GM23338 (cell line): ENCODE measurements around the gene MMAB. TPM values are rescaled to one million over a fixed set of nuclear protein-coding genes. Genes with fewer than 3 reads are reported as not detected.

Source experiments
- ATAC-seq: fragments of 200-7000 bp; cut with Tn5 transposase; 3 replicates; pipeline ENCODE4 v1.9.1; 2020
- DNase-seq: peaks from one replicate; pipeline ENCODE4 v3.0.0-alpha.2; 2015; ENCODE audit warnings: low spot score
- H2AFZ ChIP-seq: fragments of 200-600 bp; sonication (generic); 2 replicates; pipeline ENCODE4 v1.8.0; 2016; ENCODE audit warnings: antibody characterized with exemption, mild to moderate bottlenecking, moderate library complexity
- H3F3A ChIP-seq: fragments of 200-600 bp; sonication (generic); replicated peaks from 2 replicates; pipeline ENCODE4 v1.8.0; 2017; ENCODE audit warnings: antibody characterized with exemption, mixed run types, low read depth
- H3K27ac ChIP-seq: fragments of 200-600 bp; sonication (generic); 2 replicates; pipeline ENCODE4 v1.6.1; 2016; ENCODE audit warnings: low read depth
- H3K27me3 ChIP-seq: fragments of 200-600 bp; sonication (generic); 2 replicates; pipeline ENCODE4 v1.8.0; 2016; ENCODE audit warnings: mild to moderate bottlenecking, mixed run types, moderate library complexity; ENCODE audit not compliant: insufficient read depth
- H3K36me3 ChIP-seq: fragments of 200-600 bp; sonication (generic); 2 replicates; pipeline ENCODE4 v1.8.0; 2016; ENCODE audit warnings: mild to moderate bottlenecking; ENCODE audit not compliant: insufficient read depth
- H3K4me1 ChIP-seq: fragments of 200-600 bp; sonication (generic); 2 replicates; pipeline ENCODE4 v1.8.0; 2016; ENCODE audit warnings: mild to moderate bottlenecking, moderate library complexity; ENCODE audit not compliant: insufficient read depth
- H3K4me2 ChIP-seq: fragments of 200-600 bp; sonication (generic); 2 replicates; pipeline ENCODE4 v1.7.1; 2017; ENCODE audit warnings: mixed run types
- H3K4me3 ChIP-seq: fragments of 200-600 bp; sonication (generic); 2 replicates; pipeline ENCODE4 v1.6.1; 2016; ENCODE audit warnings: mixed run types
- H3K79me2 ChIP-seq: fragments of 200-600 bp; sonication (generic); replicated peaks from 2 replicates; pipeline ENCODE4 v1.8.0; 2017; ENCODE audit warnings: mild to moderate bottlenecking; ENCODE audit not compliant: insufficient read depth
- H3K9me2 ChIP-seq: fragments of 200-600 bp; sonication (generic); 2 replicates; pipeline ENCODE4 v1.8.0; 2017; ENCODE audit not compliant: insufficient read depth
- H4K20me1 ChIP-seq: fragments of 200-600 bp; sonication (generic); replicated peaks from 2 replicates; pipeline ENCODE4 v1.8.0; 2017; ENCODE audit warnings: mild to moderate bottlenecking; ENCODE audit not compliant: insufficient read depth
- H3K27ac Mint-ChIP-seq: 2 replicates; pipeline ENCODE4 v1.8.0; 2020; ENCODE audit warnings: inconsistent platforms, mild to moderate bottlenecking, moderate library complexity, mixed read lengths
- H3K27me3 Mint-ChIP-seq: 3 replicates; pipeline ENCODE4 v1.8.0; 2022; ENCODE audit warnings: low read depth, mild to moderate bottlenecking, moderate library complexity, mixed read lengths, inconsistent platforms; ENCODE audit not compliant: insufficient read depth, poor library complexity
- H3K36me3 Mint-ChIP-seq: 3 replicates; pipeline ENCODE4 v1.8.0; 2021; ENCODE audit warnings: low read depth, mild to moderate bottlenecking, inconsistent platforms, moderate library complexity, mixed read lengths
- H3K4me1 Mint-ChIP-seq: 3 replicates; pipeline ENCODE4 v1.8.0; 2020; ENCODE audit warnings: mild to moderate bottlenecking, inconsistent platforms, mixed read lengths
- H3K4me3 Mint-ChIP-seq: 3 replicates; pipeline ENCODE4 v1.8.0; 2021; ENCODE audit warnings: moderate library complexity, mild to moderate bottlenecking, inconsistent platforms, mixed read lengths
- H3K9me3 Mint-ChIP-seq: 3 replicates; pipeline ENCODE4 v1.8.0; 2020; ENCODE audit warnings: moderate library complexity, mild to moderate bottlenecking, inconsistent platforms, mixed read lengths
- JUNB ChIP-seq: IDR thresholded peaks from one replicate; pipeline ENCODE4 v1.6.1; 2016; ENCODE audit warnings: antibody characterized with exemption; ENCODE audit not compliant: unreplicated experiment
- POLR2AphosphoS5 ChIP-seq: IDR thresholded peaks from 2 replicates; pipeline ENCODE4 v1.6.1; 2016; ENCODE audit warnings: antibody characterized with exemption, low read depth
- REST ChIP-seq: IDR thresholded peaks from one replicate; pipeline ENCODE4 v1.6.1; 2018; ENCODE audit warnings: antibody characterized with exemption; ENCODE audit not compliant: unreplicated experiment
- STAT1 ChIP-seq: IDR thresholded peaks from one replicate; pipeline ENCODE4 v1.6.1; 2016; ENCODE audit warnings: antibody characterized with exemption; ENCODE audit not compliant: unreplicated experiment
- ZNF331 ChIP-seq: fragments of 250-450 bp; sonication (Bioruptor Pico); IDR thresholded peaks from 2 replicates; pipeline ENCODE4 v1.5.0; 2020; ENCODE audit warnings: low read depth, mild to moderate bottlenecking, moderate library complexity
- ZNF462 ChIP-seq: fragments of 250-450 bp; sonication (Bioruptor Pico); IDR thresholded peaks from 2 replicates; pipeline ENCODE4 v1.5.0; 2020; ENCODE audit warnings: mild to moderate bottlenecking, moderate library complexity
- polyA plus RNA-seq: library from polyadenylated mRNA; unstranded; fragments of >200 nt; fragmentation: Nextera tagmentation; extraction: Ambion mirVana; gene quantifications from 2 replicates; pipeline ENCODE4 v1.2.1, GENCODE V29; 2016
- total RNA-seq: library from RNA; depleted of rRNA; stranded (reverse); fragments of >200 nt; shearing (Covaris generic); gene quantifications from 2 replicates; pipeline ENCODE4 v1.2.3, GENCODE V29; 2014

The MMAB gene
- total and polyA plus RNA-seq, 2 experiments from 2014 or later, result 24.7 to 38.5 TPM

DNA sequence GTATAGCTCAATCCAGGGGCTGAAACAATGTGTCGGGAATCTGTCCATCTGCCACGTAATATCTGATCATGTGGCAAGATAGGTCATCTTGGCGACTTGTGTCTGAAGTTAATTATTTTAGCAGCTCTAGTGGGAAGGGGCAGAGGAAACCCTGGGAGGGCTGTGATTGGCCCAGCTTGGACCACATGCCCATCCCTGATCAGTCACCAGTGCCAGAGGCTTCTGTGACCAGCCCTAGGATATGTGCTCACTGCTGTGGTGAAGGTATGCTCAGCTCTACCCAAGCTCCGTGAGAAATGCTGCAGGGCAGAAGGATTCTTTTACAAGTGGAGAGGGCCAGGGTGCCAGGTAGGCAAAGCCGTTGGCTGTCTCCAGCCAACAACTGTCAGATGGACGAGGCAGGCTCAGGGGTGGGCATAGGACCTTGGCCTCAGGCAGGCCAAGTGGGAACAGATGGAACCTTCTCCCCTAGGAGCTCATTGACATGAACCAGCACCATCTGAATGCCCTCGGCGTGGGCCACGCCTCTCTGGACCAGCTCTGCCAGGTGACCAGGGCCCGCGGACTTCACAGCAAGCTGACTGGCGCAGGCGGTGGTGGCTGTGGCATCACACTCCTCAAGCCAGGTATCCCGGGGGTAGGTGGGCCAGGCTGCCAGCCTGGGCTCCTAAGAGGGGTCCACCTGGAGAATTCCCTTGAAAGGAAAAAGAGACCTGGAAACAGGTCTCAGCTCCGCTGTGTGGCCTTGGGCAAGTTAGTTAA is 21.4 kb upstream of the MMAB start:
- Histone ChIP-seq H3K27ac (no peak overlapping the region), H2AFZ (no peak overlapping the region), H3K36me3 (no peaks in the 10 kb centered on the region; the same call in 1 of the 2 replicates), H3K4me2 (no peak overlapping the region), H3K9me2 (no peaks in the 10 kb centered on the region), H3K4me1 (peaks cover 3% of the 10 kb centered on the region; the same call in 1 of the 2 replicates), H3K79me2 (no peaks in the 10 kb centered on the region), H3K27me3 (no peaks in the 10 kb centered on the region), H4K20me1 (no peaks in the 10 kb centered on the region), H3F3A (no peaks in the 10 kb centered on the region), H3K4me3 (no peak overlapping the region)
- no peak for DNase-seq
- H3K9me3 Mint-ChIP-seq, result no peaks in the 10 kb centered on the region
- no peak overlapping the region for H3K4me3 Mint-ChIP-seq
- H3K27ac Mint-ChIP-seq, result no peak overlapping the region
- H3K4me1 Mint-ChIP-seq, result peaks cover 15% of the 10 kb centered on the region
- H3K36me3 Mint-ChIP-seq, result no peaks in the 10 kb centered on the region
- H3K27me3 Mint-ChIP-seq, result peaks cover 13% of the 10 kb centered on the region
- ATAC-seq, result no peak
- TF ChIP-seq STAT1, result no peak
- no peak for TF ChIP-seq ZNF331 (CRISPR knock-in tag)
- TF ChIP-seq ZNF462, result no peak
- TF ChIP-seq JUNB, result no peak
- no peak for TF ChIP-seq REST
- no peak for TF ChIP-seq POLR2AphosphoS5
